Immature natural killer cell (primary cell): ENCODE results near the gene USP2. TPM values are rescaled to one million over a fixed set of nuclear protein-coding genes. Genes with fewer than 3 reads are reported as not detected.

ENCODE experiments used
- DNase-seq, 3 donors: peaks; one replicate each; pipeline ENCODE4 v3.0.0; 2022; ENCODE audit warnings: mixed read lengths in 1 of 3
- H3K27ac Mint-ChIP-seq, 6 donors: one replicate each; pipeline ENCODE4 v1.8.0; 2020; ENCODE audit warnings: mixed read lengths in 6 of 6, mild to moderate bottlenecking in 5 of 6, inconsistent platforms in 4 of 6, moderate library complexity in 3 of 6
- H3K27me3 Mint-ChIP-seq, 3 donors: one replicate each; pipeline ENCODE4 v1.8.0; 2020 to 2021; ENCODE audit warnings: low read depth in 3 of 3, mild to moderate bottlenecking in 3 of 3, mixed read lengths in 3 of 3, moderate library complexity in 3 of 3, inconsistent platforms in 1 of 3
- H3K36me3 Mint-ChIP-seq, 3 donors: one replicate each; pipeline ENCODE4 v1.8.0; 2020; ENCODE audit warnings: mixed read lengths in 3 of 3, inconsistent platforms in 2 of 3, mild to moderate bottlenecking in 2 of 3
- H3K4me1 Mint-ChIP-seq, 2 donors: one replicate each; pipeline ENCODE4 v1.8.0; 2020; ENCODE audit warnings: inconsistent platforms in 2 of 2, mild to moderate bottlenecking in 2 of 2, mixed read lengths in 2 of 2, moderate library complexity in 1 of 2
- H3K4me3 Mint-ChIP-seq, 5 donors: one replicate each; pipeline ENCODE4 v1.8.0; 2020; ENCODE audit warnings: mild to moderate bottlenecking in 5 of 5, mixed read lengths in 5 of 5, inconsistent platforms in 3 of 5, moderate library complexity in 3 of 5
- H3K9me3 Mint-ChIP-seq, 6 donors: one replicate each; pipeline ENCODE4 v1.8.0; 2020; ENCODE audit warnings: mild to moderate bottlenecking in 6 of 6, mixed read lengths in 6 of 6, inconsistent platforms in 4 of 6, moderate library complexity in 3 of 6
- polyA plus RNA-seq, 3 donors: library from polyadenylated mRNA; unstranded; fragments of 300-500 nt; fragmentation: Illumina TruSeq; gene quantifications; one replicate each; pipeline ENCODE4 v1.2.3, GENCODE V29; 2021

USP2 gene
- polyA plus RNA-seq, 3 donors from 2014 or later = not detected

- Mint-ChIP-seq H3K36me3 (peaks cover 0 to 12% (median 8%) of the 10 kb centered on the region in 3 donors), H3K27ac (no peak overlapping the region), H3K27me3 (peaks cover 2 to 8% (median 5%) of the 10 kb centered on the region in 3 donors), H3K4me3 (no peak overlapping the region), H3K9me3 (no peaks in the 10 kb centered on the region), H3K4me1 (peaks cover 0 to 1% of the 10 kb centered on the region in 2 donors)
- no peak for DNase-seq
These were observed 71.4 kb downstream of the USP2 start for GRCh38 chr11:119309953-119310681.

- Mint-ChIP-seq H3K4me1 (peaks cover 0 to 1% of the 10 kb centered on the region in 2 donors), H3K36me3 (peaks cover 0 to 14% (median 8%) of the 10 kb centered on the region in 3 donors), H3K9me3 (no peaks in the 10 kb centered on the region), H3K27ac (no peak overlapping the region), H3K4me3 (no peak overlapping the region), H3K27me3 (peaks cover 2 to 8% (median 5%) of the 10 kb centered on the region in 3 donors)
- DNase-seq = no peak
These were observed 72.1 kb downstream of the USP2 start for GRCh38 chr11:119309411-119309810.

- Mint-ChIP-seq H3K27me3 (peaks cover 2 to 6% (median 2%) of the 10 kb centered on the region in 3 donors), H3K4me1 (peaks cover 0 to 1% of the 10 kb centered on the region in 2 donors), H3K4me3 (no peak overlapping the region), H3K36me3 (peaks cover 7 to 28% (median 21%) of the 10 kb centered on the region in 3 donors), H3K9me3 (no peaks in the 10 kb centered on the region), H3K27ac (no peak overlapping the region)
- no peak for DNase-seq
These were observed 73.5 kb downstream of the USP2 start for GRCh38 chr11:119307974-119308373.

- Mint-ChIP-seq H3K9me3 (no peaks in the 10 kb centered on the region), H3K27ac (peak overlapping the region in 1 of 6 donors; percentile 29), H3K27me3 (peaks cover 2 to 6% (median 2%) of the 10 kb centered on the region in 3 donors), H3K4me3 (no peak overlapping the region), H3K4me1 (peaks cover 0 to 1% of the 10 kb centered on the region in 2 donors), H3K36me3 (peaks cover 14 to 34% (median 27%) of the 10 kb centered on the region in 3 donors)
- DNase-seq = no peak
These were observed 74.3 kb downstream of the USP2 start for GRCh38 chr11:119307219-119307618.

- no peak for DNase-seq
- Mint-ChIP-seq H3K4me3 (no peak overlapping the region), H3K36me3 (peaks cover 16 to 41% (median 30%) of the 10 kb centered on the region in 3 donors), H3K9me3 (no peaks in the 10 kb centered on the region), H3K4me1 (peaks cover 0 to 1% of the 10 kb centered on the region in 2 donors), H3K27ac (peak overlapping the region in 1 of 6 donors; percentile 31), H3K27me3 (peaks cover 2 to 6% (median 2%) of the 10 kb centered on the region in 3 donors)
These were observed 75.1 kb downstream of the USP2 start for GRCh38 chr11:119306373-119306890.

GRCh38 chr11:119305556-119306372 lies 75.7 kb downstream of the USP2 start:
- peak overlapping the region in 3 of 6 donors; percentile 6 to 43 (median 34) for H3K27ac Mint-ChIP-seq
- no peaks in the 10 kb centered on the region for H3K9me3 Mint-ChIP-seq
- peaks cover 23 to 48% (median 35%) of the 10 kb centered on the region in 3 donors for H3K36me3 Mint-ChIP-seq
- peaks cover 0 to 1% of the 10 kb centered on the region in 2 donors for H3K4me1 Mint-ChIP-seq
- H3K4me3 Mint-ChIP-seq = no peak overlapping the region
- peaks cover 2 to 6% (median 2%) of the 10 kb centered on the region in 3 donors for H3K27me3 Mint-ChIP-seq
- DNase-seq = no peak

Other genes with a start within 250 kb of the USP2 start
- gene ABCG4, start 232.6 kb downstream of the USP2 start, polyA plus RNA-seq = not detected
- 10 to 100 TPM; 10.7 to 20.9 (median 11.0) TPM for gene NLRX1, start 213.0 kb downstream of the USP2 start, polyA plus RNA-seq
- gene NHERF4, start 196.2 kb downstream of the USP2 start, polyA plus RNA-seq = under 1 TPM in 1 of 3 donors, not detected in 2; 0.24 TPM
- gene CBL, start 175.4 kb downstream of the USP2 start, polyA plus RNA-seq = 1 to 10 TPM; 1.1 to 9.6 (median 5.0) TPM
- not detected for gene MCAM, start 64.6 kb downstream of the USP2 start, polyA plus RNA-seq
- 10 to 100 TPM; 21.9 to 42.2 (median 33.5) TPM for gene RNF26, start 47.2 kb downstream of the USP2 start, polyA plus RNA-seq
- not detected for gene C1QTNF5, start 40.8 kb downstream of the USP2 start, polyA plus RNA-seq
- not detected for gene MFRP, start 35.0 kb downstream of the USP2 start, polyA plus RNA-seq
- not detected for gene THY1, start 41.5 kb upstream of the USP2 start, polyA plus RNA-seq